ENCODE data around the gene LRFN2.

The LRFN2 gene

GRCh38 chr6:40506954-40507353 lies 80.2 kb downstream of the LRFN2 start:
- DNase-seq (ENCODE audit: low read depth): no peak
- no peak overlapping the region for H3K4me3 ChIP-seq (replicated peaks; ENCODE audit: low read depth, low read length)
- TF ChIP-seq, protein P1, sequence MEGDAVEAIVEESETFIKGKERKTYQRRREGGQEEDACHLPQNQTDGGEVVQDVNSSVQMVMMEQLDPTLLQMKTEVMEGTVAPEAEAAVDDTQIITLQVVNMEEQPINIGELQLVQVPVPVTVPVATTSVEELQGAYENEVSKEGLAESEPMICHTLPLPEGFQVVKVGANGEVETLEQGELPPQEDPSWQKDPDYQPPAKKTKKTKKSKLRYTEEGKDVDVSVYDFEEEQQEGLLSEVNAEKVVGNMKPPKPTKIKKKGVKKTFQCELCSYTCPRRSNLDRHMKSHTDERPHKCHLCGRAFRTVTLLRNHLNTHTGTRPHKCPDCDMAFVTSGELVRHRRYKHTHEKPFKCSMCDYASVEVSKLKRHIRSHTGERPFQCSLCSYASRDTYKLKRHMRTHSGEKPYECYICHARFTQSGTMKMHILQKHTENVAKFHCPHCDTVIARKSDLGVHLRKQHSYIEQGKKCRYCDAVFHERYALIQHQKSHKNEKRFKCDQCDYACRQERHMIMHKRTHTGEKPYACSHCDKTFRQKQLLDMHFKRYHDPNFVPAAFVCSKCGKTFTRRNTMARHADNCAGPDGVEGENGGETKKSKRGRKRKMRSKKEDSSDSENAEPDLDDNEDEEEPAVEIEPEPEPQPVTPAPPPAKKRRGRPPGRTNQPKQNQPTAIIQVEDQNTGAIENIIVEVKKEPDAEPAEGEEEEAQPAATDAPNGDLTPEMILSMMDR (IDR thresholded peaks at IDR 0.05; ENCODE audit: low read length, missing control alignments): no peak

DNA sequence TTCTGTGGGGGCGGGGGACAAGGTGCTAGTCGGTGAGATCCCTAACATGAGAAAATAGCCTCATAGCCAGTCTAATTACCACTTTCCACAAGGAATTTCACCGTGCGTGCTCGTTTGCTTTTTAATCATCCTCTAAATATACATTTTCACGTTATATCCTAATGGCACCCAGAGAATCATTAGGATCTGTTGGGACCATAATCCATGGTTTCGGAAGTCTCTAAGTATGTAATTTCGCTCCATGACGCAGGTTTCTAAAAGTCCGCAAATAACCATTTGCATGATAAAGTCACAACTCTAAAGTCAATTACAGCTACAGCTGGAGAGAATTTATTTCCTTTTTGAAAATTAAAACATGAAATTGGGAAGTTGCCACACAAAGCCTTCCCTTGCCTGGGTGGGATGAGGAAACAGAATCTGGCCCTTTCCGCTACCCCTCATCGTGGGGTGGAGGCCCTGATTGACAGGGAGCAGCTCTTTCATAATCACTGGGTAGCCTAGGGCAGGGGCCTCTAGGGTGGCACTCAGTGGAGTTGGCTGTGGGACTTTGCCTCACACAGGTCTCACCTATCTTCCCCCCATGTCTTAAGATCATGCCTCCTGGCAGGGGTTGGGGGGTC lies 81.9 kb downstream of the LRFN2 start:
- no peak overlapping the region for H3K4me3 ChIP-seq (replicated peaks; ENCODE audit: low read depth, low read length)
- DNase-seq (ENCODE audit: low read depth): no peak
- TF ChIP-seq, protein P1 (IDR thresholded peaks at IDR 0.05; ENCODE audit: low read length, missing control alignments): no peak

DNA sequence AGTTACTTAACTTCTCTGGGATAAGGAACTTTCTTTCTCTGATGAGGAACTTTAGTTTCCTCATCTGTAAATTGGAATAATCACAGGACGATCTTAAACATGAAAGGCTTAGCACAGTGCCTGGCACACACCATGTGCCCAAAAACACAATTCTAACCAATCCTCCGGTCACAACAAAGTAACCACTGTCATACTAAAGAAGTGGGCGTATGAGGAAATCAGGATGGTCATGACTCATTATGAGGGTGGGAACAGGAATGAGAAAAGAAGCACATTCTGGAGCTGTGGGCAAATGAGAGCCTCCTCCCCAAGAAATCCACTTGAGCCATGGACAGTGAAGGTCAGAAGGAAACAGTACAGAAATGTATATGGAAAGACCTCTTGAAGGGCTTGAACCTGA lies 82.9 kb downstream of the LRFN2 start:
- TF ChIP-seq, protein P1 (IDR thresholded peaks at IDR 0.05; ENCODE audit: low read length, missing control alignments): no peak
- no peak for DNase-seq (ENCODE audit: low read depth)
- no peak overlapping the region for H3K4me3 ChIP-seq (replicated peaks; ENCODE audit: low read depth, low read length)

- no peak for DNase-seq (ENCODE audit: low read depth)
- H3K4me3 ChIP-seq (replicated peaks; ENCODE audit: low read depth, low read length): no peak overlapping the region
- TF ChIP-seq, protein P1 (IDR thresholded peaks at IDR 0.05; ENCODE audit: low read length, missing control alignments): no peak
Measured at GRCh38 chr6:40500227-40500626, 86.9 kb downstream of the LRFN2 start.

GRCh38 chr6:40499215-40499614 lies 87.9 kb downstream of the LRFN2 start:
- DNase-seq (ENCODE audit: low read depth): no peak
- H3K4me3 ChIP-seq (replicated peaks; ENCODE audit: low read depth, low read length): no peak overlapping the region
- TF ChIP-seq, protein P1 (IDR thresholded peaks at IDR 0.05; ENCODE audit: low read length, missing control alignments): no peak

GRCh38 chr6:40498148-40498547 lies 89.0 kb downstream of the LRFN2 start:
- DNase-seq (ENCODE audit: low read depth): no peak
- TF ChIP-seq, protein P1 (IDR thresholded peaks at IDR 0.05; ENCODE audit: low read length, missing control alignments): no peak
- H3K4me3 ChIP-seq (replicated peaks; ENCODE audit: low read depth, low read length): no peak overlapping the region

- TF ChIP-seq, protein P1 (IDR thresholded peaks at IDR 0.05; ENCODE audit: low read length, missing control alignments): no peak
- DNase-seq (ENCODE audit: low read depth): no peak
- no peak overlapping the region for H3K4me3 ChIP-seq (replicated peaks; ENCODE audit: low read depth, low read length)
Measured at GRCh38 chr6:40492187-40492586, 95.0 kb downstream of the LRFN2 start.

All from fibroblast of pulmonary artery (primary cell).